K562 (cell line): Measurements from ENCODE around the gene LMCD1. TPM values are rescaled to one million over a fixed set of nuclear protein-coding genes. Genes with fewer than 3 reads are reported as not detected.

ENCODE experiments used
- ATAC-seq: fragments of 200-7000 bp; cut with Tn5 transposase; 3 replicates; pipeline ENCODE4 v1.9.1; 2020; ENCODE audit warnings: moderate library complexity
- BruUV-seq: library from RNA; stranded (reverse); fragments of 400-500 nt; replicated peaks from 2 replicates; lab custom pipeline; 2021; lab: Mats Ljungman, UMichigan
- CTCF ChIA-PET: fragments of 300-600 bp; formaldehyde crosslinking; extraction: SDS; loops from one replicate; lab custom pipeline; 2021; ENCODE audit warnings: low intra/inter-chr PET ratio; lab: Yijun Ruan, JAX
- POLR2A ChIA-PET: fragments of 300-600, 350-650 bp; sonication (Branson Sonifier 250); formaldehyde crosslinking; extraction: SDS; loops from one replicate; lab custom pipeline; 2021; ENCODE audit warnings: antibody characterized with exemption, inconsistent platforms; lab: Yijun Ruan, JAX
- DNase-seq, 4 experiments: peaks; one replicate each; pipeline versions ENCODE4 v3.0.0 to v3.0.0-alpha.2; 2011 to 2018; ENCODE audit warnings: low spot score in 3 of 4, mixed read lengths in 3 of 4; ENCODE audit errors: extremely low read depth in 1 of 4
- FAIRE-seq: peaks from 2 replicates; lab custom pipeline; 2011; peaks lifted over from hg19 to GRCh38; lab: Jason Lieb, UNC
- H2AFZ ChIP-seq: 2 replicates; pipeline ENCODE4 v1.6.0; 2011; ENCODE audit warnings: low read depth, low read length, control low read depth, inconsistent platforms
- H3K27ac ChIP-seq: fragments of 200-600 bp; 3 replicates; pipeline ENCODE4 v1.8.0; 2011; ENCODE audit warnings: low read depth, mild to moderate bottlenecking, control low read depth, inconsistent platforms, low read length, moderate library complexity, mixed read lengths; ENCODE audit errors: extremely low read depth
- H3K27me3 ChIP-seq, 2 experiments: fragments of 300-600 bp in 1 of 2; 2 replicates in 1 of 2; 3 replicates in 1 of 2; pipeline versions ENCODE4 v1.6.0 to v1.8.0; 2011; ENCODE audit warnings: inconsistent platforms in 2 of 2, low read length in 2 of 2, mild to moderate bottlenecking in 1 of 2, mixed read lengths in 1 of 2, moderate library complexity in 1 of 2; ENCODE audit not compliant: control insufficient read depth in 2 of 2, insufficient read depth in 2 of 2
- H3K36me3 ChIP-seq: fragments of 300-600 bp; 3 replicates; pipeline ENCODE4 v1.8.0; 2011; ENCODE audit warnings: mild to moderate bottlenecking, low read length, inconsistent platforms; ENCODE audit not compliant: control insufficient read depth, insufficient read depth
- H3K4me1 ChIP-seq, 2 experiments: fragments of 200-600 bp in 1 of 2; replicated peaks in 1 of 2; 2 replicates in 1 of 2; 3 replicates in 1 of 2; pipeline versions ENCODE4 v1.5.1 to v1.8.0; 2011; ENCODE audit warnings: inconsistent platforms in 2 of 2, low read length in 2 of 2, mild to moderate bottlenecking in 1 of 2, mixed read lengths in 1 of 2, moderate library complexity in 1 of 2; ENCODE audit not compliant: control insufficient read depth in 2 of 2, insufficient read depth in 2 of 2
- H3K4me2 ChIP-seq: 2 replicates; pipeline ENCODE4 v1.6.1; 2011; ENCODE audit warnings: low read length, control low read depth, inconsistent platforms, mixed read lengths; ENCODE audit not compliant: insufficient read depth
- H3K4me3 ChIP-seq: fragments of 200-600 bp; sonication (generic), shearing (Covaris generic); 2 replicates; pipeline ENCODE4 v1.5.1; 2016; ENCODE audit warnings: control low read depth, inconsistent platforms
- H3K79me2 ChIP-seq: fragments of 200-600 bp; 3 replicates; pipeline ENCODE4 v1.8.0; 2011; ENCODE audit warnings: low read length, inconsistent platforms; ENCODE audit not compliant: control insufficient read depth, insufficient read depth
- H3K9ac ChIP-seq, 2 experiments: 2 replicates each; pipeline versions ENCODE4 v1.6.0 to v1.6.1; 2011; ENCODE audit warnings: low read depth in 2 of 2, low read length in 2 of 2, control low read depth in 1 of 2, inconsistent platforms in 1 of 2, mild to moderate bottlenecking in 1 of 2, mixed read lengths in 1 of 2; ENCODE audit not compliant: insufficient read depth in 1 of 2
- H3K9me1 ChIP-seq: one replicate; pipeline ENCODE4 v1.6.0; 2011; ENCODE audit warnings: inconsistent platforms, mild to moderate bottlenecking, low read length, moderate library complexity; ENCODE audit not compliant: control insufficient read depth, insufficient read depth
- H3K9me3 ChIP-seq: replicated peaks from 2 replicates; pipeline ENCODE4 v1.5.1; 2011; ENCODE audit warnings: low read depth, low read length, inconsistent platforms; ENCODE audit not compliant: control insufficient read depth, insufficient read depth
- H4K20me1 ChIP-seq: replicated peaks from 2 replicates; pipeline ENCODE4 v1.6.1; 2011; ENCODE audit warnings: low read length, inconsistent platforms, mixed read lengths; ENCODE audit not compliant: control insufficient read depth, insufficient read depth
- KAT8 ChIP-seq: fragments of 450-650 bp; IDR thresholded peaks from 2 replicates; pipeline ENCODE4 v1.6.1; 2016; ENCODE audit warnings: low read depth, mild to moderate bottlenecking
- ZKSCAN3 ChIP-seq: fragments of 250-450 bp; sonication (Bioruptor Pico); IDR thresholded peaks from 2 replicates; pipeline ENCODE4 v1.4.0; 2020
- ZNF274 ChIP-seq: IDR thresholded peaks from 2 replicates; pipeline ENCODE4 v1.6.1; 2011; ENCODE audit warnings: low read depth, mild to moderate bottlenecking, low read length, moderate library complexity, borderline replicate concordance
- WGBS: fragments of 100-300 bp; shearing (Covaris generic); methylation state at CpG from one replicate; pipeline ENCODE4 v1.1.6; 2016; ENCODE audit warnings: low coverage, mixed read lengths; ENCODE audit not compliant: insufficient coverage; ENCODE audit errors: missing lambda C conversion rate; 5-methylcytosine and 5-hydroxymethylcytosine counted together
- in situ Hi-C: fragments of 300-500 bp; cut with MboI; formaldehyde crosslinking; loops from 4 replicates; pipeline ENCODE4 v1.15.0; 2018; ENCODE audit warnings: inconsistent platforms, mixed read lengths
- intact Hi-C: fragments of 100-400 bp; cut with micrococcal nuclease; formaldehyde crosslinking; loops from 2 replicates; pipeline ENCODE4 v1.14.2; 2022
- polyA plus RNA-seq, 8 experiments: library from polyadenylated mRNA; depleted of rRNA in 4 of 8; stranded (reverse) in 5 of 8; unstranded in 3 of 8; fragments of >200 nt; fragmentation: Nextera tagmentation in 2 of 8; fragmentation: Illumina TruSeq in 1 of 8; extraction: Ambion mirVana in 2 of 8; extraction: Trizol in 1 of 8; gene quantifications; 2 replicates each; pipeline versions ENCODE4 v1.2.1 to v1.2.3, GENCODE V29; 2011 to 2014; ENCODE audit warnings: inconsistent platforms in 1 of 8, missing spikeins in 1 of 8
- total RNA-seq, 7 experiments: library from RNA; depleted of rRNA in 6 of 7; stranded (reverse); fragments of >200 nt in 6 of 7; fragmentation: Illumina TruSeq in 2 of 7; extraction: Trizol in 2 of 7; gene quantifications; 2 replicates each; pipeline versions ENCODE4 v1.2.1 to v1.2.3, GENCODE V29; 2011 to 2021; ENCODE audit warnings: low replicate concordance in 1 of 7
- TF ChIP-seq, protein P1 (sequence below): conservative IDR thresholded peaks from 2 replicates; pipeline ENCODE4 v1.6.1; 2011; ENCODE audit warnings: low read depth, mild to moderate bottlenecking, low read length; ENCODE audit not compliant: control insufficient read depth
- TF ChIP-seq, protein P2 (sequence below): sonication (generic); formaldehyde crosslinking; IDR thresholded peaks from 2 replicates; pipeline ENCODE4 v1.8.0; 2022; ENCODE audit warnings: missing genetic modification reagents, mild to moderate bottlenecking, borderline replicate concordance
- TF ChIP-seq, protein P3 (sequence below): fragments of 200-800 bp; sonication (Bioruptor generic); IDR thresholded peaks from 2 replicates; pipeline ENCODE4 v1.6.1; 2017; ENCODE audit warnings: missing genetic modification characterization, missing compliant biosample characterization

LMCD1 gene
- total and polyA plus RNA-seq, 9 of the 15 experiments (the other 6 are each of a cell fraction or from before 2014, with no cell fraction given) = 0.60 TPM; not detected in 8

DNA sequence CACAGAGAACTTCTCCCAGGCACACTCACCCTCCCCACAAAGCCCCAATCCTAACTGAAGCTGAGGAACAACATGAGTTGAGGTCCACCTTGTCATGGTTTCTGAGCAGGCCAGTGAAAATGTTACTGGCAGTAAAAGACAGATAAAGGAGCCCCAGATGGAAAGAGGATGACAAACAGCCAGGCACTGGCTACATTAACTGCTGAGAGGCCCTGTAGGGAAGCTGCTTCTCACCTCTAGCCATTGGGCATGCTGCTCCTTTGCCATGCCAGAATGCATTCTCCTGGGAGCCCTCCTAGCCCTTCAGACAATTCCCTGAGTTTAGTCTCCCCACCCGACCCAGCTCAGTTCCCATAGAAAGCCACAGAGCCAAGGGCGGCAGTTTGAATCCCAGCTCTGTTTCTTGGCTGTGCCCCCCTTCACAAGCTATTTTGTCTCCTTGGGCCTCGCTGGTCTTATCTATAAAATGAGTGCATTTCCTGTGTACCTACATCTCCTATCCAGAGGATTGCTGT is 60.5 kb downstream of the LMCD1 start:
- Histone ChIP-seq H3K4me1 (peaks cover 0 to 4% of the 10 kb centered on the region in 2 experiments; a peak in 2 of 5 replicates), H3K9me1 (no peaks in the 10 kb centered on the region), H3K9ac (no peak overlapping the region), H3K4me2 (no peak overlapping the region), H3K79me2 (no peaks in the 10 kb centered on the region), H3K27ac (no peak overlapping the region), H3K27me3 (peaks cover 0 to 16% of the 10 kb centered on the region in 2 experiments; a peak in 3 of 5 replicates), H3K4me3 (no peak overlapping the region), H3K9me3 (no peaks in the 10 kb centered on the region), H2AFZ (no peak overlapping the region), H3K36me3 (no peaks in the 10 kb centered on the region), H4K20me1 (peaks cover 5% of the 10 kb centered on the region; the same call in 1 of the 2 replicates)
- no peak for FAIRE-seq
- POLR2A ChIA-PET = interaction anchor here (1.4 kb wide), 1 partner anchor 30 kb away, joined by 3 read pairs; no protein-coding TSS in a partner anchor
- WGBS = 0% methylated on average over 3 of the region's 3 CpGs
- no peak for DNase-seq
- no peak for ATAC-seq
- intact Hi-C loops = no loop called here
- BruUV-seq = no TSS peak
- in situ Hi-C loops = no loop called here
- TF ChIP-seq, protein P1, sequence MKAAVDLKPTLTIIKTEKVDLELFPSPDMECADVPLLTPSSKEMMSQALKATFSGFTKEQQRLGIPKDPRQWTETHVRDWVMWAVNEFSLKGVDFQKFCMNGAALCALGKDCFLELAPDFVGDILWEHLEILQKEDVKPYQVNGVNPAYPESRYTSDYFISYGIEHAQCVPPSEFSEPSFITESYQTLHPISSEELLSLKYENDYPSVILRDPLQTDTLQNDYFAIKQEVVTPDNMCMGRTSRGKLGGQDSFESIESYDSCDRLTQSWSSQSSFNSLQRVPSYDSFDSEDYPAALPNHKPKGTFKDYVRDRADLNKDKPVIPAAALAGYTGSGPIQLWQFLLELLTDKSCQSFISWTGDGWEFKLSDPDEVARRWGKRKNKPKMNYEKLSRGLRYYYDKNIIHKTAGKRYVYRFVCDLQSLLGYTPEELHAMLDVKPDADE = no peak
- TF ChIP-seq, protein P2, sequence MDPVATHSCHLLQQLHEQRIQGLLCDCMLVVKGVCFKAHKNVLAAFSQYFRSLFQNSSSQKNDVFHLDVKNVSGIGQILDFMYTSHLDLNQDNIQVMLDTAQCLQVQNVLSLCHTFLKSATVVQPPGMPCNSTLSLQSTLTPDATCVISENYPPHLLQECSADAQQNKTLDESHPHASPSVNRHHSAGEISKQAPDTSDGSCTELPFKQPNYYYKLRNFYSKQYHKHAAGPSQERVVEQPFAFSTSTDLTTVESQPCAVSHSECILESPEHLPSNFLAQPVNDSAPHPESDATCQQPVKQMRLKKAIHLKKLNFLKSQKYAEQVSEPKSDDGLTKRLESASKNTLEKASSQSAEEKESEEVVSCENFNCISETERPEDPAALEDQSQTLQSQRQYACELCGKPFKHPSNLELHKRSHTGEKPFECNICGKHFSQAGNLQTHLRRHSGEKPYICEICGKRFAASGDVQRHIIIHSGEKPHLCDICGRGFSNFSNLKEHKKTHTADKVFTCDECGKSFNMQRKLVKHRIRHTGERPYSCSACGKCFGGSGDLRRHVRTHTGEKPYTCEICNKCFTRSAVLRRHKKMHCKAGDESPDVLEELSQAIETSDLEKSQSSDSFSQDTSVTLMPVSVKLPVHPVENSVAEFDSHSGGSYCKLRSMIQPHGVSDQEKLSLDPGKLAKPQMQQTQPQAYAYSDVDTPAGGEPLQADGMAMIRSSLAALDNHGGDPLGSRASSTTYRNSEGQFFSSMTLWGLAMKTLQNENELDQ (CRISPR knock-in tag) = no peak
- TF ChIP-seq, protein P3, sequence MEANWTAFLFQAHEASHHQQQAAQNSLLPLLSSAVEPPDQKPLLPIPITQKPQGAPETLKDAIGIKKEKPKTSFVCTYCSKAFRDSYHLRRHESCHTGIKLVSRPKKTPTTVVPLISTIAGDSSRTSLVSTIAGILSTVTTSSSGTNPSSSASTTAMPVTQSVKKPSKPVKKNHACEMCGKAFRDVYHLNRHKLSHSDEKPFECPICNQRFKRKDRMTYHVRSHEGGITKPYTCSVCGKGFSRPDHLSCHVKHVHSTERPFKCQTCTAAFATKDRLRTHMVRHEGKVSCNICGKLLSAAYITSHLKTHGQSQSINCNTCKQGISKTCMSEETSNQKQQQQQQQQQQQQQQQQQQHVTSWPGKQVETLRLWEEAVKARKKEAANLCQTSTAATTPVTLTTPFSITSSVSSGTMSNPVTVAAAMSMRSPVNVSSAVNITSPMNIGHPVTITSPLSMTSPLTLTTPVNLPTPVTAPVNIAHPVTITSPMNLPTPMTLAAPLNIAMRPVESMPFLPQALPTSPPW = peak; percentile 28; the same call in 1 of the 2 replicates
- no peak for TF ChIP-seq ZNF274
- TF ChIP-seq KAT8 = no peak
- no peak for TF ChIP-seq ZKSCAN3 (CRISPR knock-in tag)
- CTCF ChIA-PET = no interaction called here
